ENCODE data around the gene HSPA12B.

DNA sequence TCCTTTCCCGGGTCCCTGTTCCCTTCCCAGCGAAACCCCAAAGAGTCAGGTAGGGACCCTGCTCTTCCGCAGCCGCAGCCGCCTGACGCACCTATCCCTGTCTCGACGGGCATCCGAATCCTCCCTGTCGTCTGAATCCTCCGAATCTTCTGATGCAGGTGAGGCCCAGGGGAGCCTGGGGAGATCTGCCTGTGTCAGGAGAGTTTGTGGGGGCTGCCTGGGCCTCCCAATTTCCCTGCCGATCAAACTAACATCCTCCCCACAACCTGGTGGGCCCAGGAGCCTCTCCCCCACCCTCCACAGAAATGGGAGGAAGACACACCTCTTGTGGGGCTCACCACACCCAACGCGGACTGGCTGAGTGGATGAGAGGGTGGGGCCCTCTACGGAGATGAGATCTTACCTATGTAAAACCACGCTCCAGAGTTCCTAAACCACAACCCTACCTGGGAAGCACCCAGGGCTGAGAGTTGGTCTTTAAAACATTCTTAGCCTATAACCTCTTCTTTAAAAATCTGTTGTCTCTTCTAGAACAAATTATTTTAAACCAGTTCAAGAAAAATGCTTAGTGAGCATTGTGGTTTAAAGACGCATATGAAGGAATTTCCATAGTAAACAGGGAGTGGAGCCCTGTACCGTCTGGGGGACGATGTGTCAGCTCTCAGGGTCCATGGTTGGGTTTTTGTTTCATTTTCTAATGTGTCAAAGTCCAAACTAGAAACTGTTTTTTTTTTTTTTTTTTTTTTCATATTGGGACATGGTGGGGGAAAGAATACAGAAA, 65.3 kb downstream of the HSPA12B start:
- TF ChIP-seq CTCF (IDR thresholded peaks at IDR 0.05; ENCODE audit: control extremely low read depth in 1 of 3, insufficient read depth in 1 of 3, low read depth in 1 of 3, low read length in 3 of 3) (no peak), POLR2A (IDR thresholded peaks at IDR 0.05; ENCODE audit: control extremely low read depth in 1 of 2, low read depth in 2 of 2, low read length in 2 of 2) (no peak), SP1 (IDR thresholded peaks at IDR 0.05; ENCODE audit: low read depth, low read length) (no peak), MAX (IDR thresholded peaks at IDR 0.05) (no peak), RXRA (IDR thresholded peaks at IDR 0.05; ENCODE audit: insufficient read depth, low read depth, low read length) (no peak), CHD2 (IDR thresholded peaks at IDR 0.05; ENCODE audit: low read length) (no peak)
- TF ChIP-seq, protein P1, sequence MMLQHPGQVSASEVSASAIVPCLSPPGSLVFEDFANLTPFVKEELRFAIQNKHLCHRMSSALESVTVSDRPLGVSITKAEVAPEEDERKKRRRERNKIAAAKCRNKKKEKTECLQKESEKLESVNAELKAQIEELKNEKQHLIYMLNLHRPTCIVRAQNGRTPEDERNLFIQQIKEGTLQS (IDR thresholded peaks at IDR 0.05; ENCODE audit: insufficient read depth, low read depth, low read length) = no peak

Data from H1 (cell line).